Hepatocyte (in vitro differentiated cells): ENCODE results near the gene LBP. TPM values are rescaled to one million over a fixed set of nuclear protein-coding genes. Genes with fewer than 3 reads are reported as not detected.

ENCODE experiments used
- DNase-seq: peaks from one replicate; pipeline ENCODE4 v3.0.0-alpha.2; 2016; ENCODE audit warnings: low spot score
- H2AFZ ChIP-seq: fragments of 200-600 bp; sonication (generic); 2 replicates; pipeline ENCODE4 v1.6.0; 2016; ENCODE audit warnings: antibody characterized with exemption, mild to moderate bottlenecking
- H3K27ac ChIP-seq: fragments of 200-600 bp; sonication (generic); 2 replicates; pipeline ENCODE4 v1.5.1; 2016; ENCODE audit warnings: mild to moderate bottlenecking
- H3K27me3 ChIP-seq: fragments of 200-600 bp; sonication (generic); 2 replicates; pipeline ENCODE4 v1.6.1; 2016
- H3K36me3 ChIP-seq: fragments of 200-600 bp; sonication (generic); replicated peaks from 2 replicates; pipeline ENCODE4 v1.5.1; 2016; ENCODE audit warnings: low read depth; ENCODE audit not compliant: insufficient read depth
- H3K4me1 ChIP-seq: fragments of 200-600 bp; sonication (generic); 2 replicates; pipeline ENCODE4 v1.5.1; 2016; ENCODE audit warnings: mild to moderate bottlenecking, moderate library complexity; ENCODE audit not compliant: insufficient read depth
- H3K4me2 ChIP-seq: fragments of 200-600 bp; sonication (generic); 2 replicates; pipeline ENCODE4 v1.6.0; 2016
- H3K4me3 ChIP-seq: fragments of 200-600 bp; sonication (generic); 2 replicates; pipeline ENCODE4 v1.5.1; 2016; ENCODE audit warnings: mild to moderate bottlenecking
- H3K79me2 ChIP-seq: fragments of 200-600 bp; sonication (generic); 2 replicates; pipeline ENCODE4 v1.6.0; 2017; ENCODE audit warnings: mild to moderate bottlenecking
- H3K9me2 ChIP-seq: fragments of 200-600 bp; sonication (generic); replicated peaks from 2 replicates; pipeline ENCODE4 v1.6.0; 2017; ENCODE audit warnings: mild to moderate bottlenecking; ENCODE audit not compliant: insufficient read depth
- H3K9me3 ChIP-seq: fragments of 200-600 bp; sonication (generic); 2 replicates; pipeline ENCODE4 v1.5.1; 2016; ENCODE audit warnings: low read depth, mild to moderate bottlenecking
- H4K20me1 ChIP-seq: fragments of 200-600 bp; sonication (generic); 2 replicates; pipeline ENCODE4 v1.6.0; 2016; ENCODE audit warnings: mild to moderate bottlenecking; ENCODE audit not compliant: insufficient read depth, poor library complexity, severe bottlenecking
- EZH2 ChIP-seq: fragments of 200-600 bp; sonication (generic); IDR thresholded peaks from 2 replicates; pipeline ENCODE4 v1.6.1; 2016; ENCODE audit warnings: antibody characterized with exemption, mild to moderate bottlenecking, borderline replicate concordance
- EZH2phosphoT487 ChIP-seq: fragments of 200-600 bp; sonication (generic); IDR thresholded peaks from one replicate; pipeline ENCODE4 v1.6.1; 2018; ENCODE audit warnings: antibody characterized with exemption, mild to moderate bottlenecking, low read depth, moderate library complexity; ENCODE audit not compliant: unreplicated experiment, severe bottlenecking
- WGBS: methylation state at CpG from one replicate; pipeline ENCODE4 v1.1.6; 2016; ENCODE audit warnings: low lambda C conversion rate; ENCODE audit errors: missing lambda C conversion rate; 5-methylcytosine and 5-hydroxymethylcytosine counted together
- polyA plus RNA-seq: library from polyadenylated mRNA; unstranded; fragments of >200 nt; fragmentation: Nextera tagmentation; extraction: Ambion mirVana; gene quantifications from 2 replicates; pipeline ENCODE4 v1.2.1, GENCODE V29; 2016
- total RNA-seq: library from RNA; depleted of rRNA; stranded (reverse); fragments of >200 nt; gene quantifications from 2 replicates; pipeline ENCODE4 v1.2.3, GENCODE V29; 2014
- TF ChIP-seq, protein P1 (sequence below): fragments of 200-600 bp; sonication (generic); IDR thresholded peaks from 2 replicates; pipeline ENCODE4 v1.5.1; 2016; ENCODE audit warnings: antibody characterized with exemption, mild to moderate bottlenecking; ENCODE audit not compliant: poor library complexity

LBP gene
- total and polyA plus RNA-seq, 2 experiments from 2014 or later = 57.2 to 71.5 TPM

GRCh38 chr20:38363004-38363747 lies 16.9 kb downstream of the LBP start:
- no peak overlapping the region for H2AFZ ChIP-seq
- H3K9me3 ChIP-seq = no peaks in the 10 kb centered on the region
- no peaks in the 10 kb centered on the region for H4K20me1 ChIP-seq
- no peak overlapping the region for H3K27ac ChIP-seq
- TF ChIP-seq EZH2phosphoT487 = no peak
- no peak for TF ChIP-seq EZH2
- TF ChIP-seq, protein P1, sequence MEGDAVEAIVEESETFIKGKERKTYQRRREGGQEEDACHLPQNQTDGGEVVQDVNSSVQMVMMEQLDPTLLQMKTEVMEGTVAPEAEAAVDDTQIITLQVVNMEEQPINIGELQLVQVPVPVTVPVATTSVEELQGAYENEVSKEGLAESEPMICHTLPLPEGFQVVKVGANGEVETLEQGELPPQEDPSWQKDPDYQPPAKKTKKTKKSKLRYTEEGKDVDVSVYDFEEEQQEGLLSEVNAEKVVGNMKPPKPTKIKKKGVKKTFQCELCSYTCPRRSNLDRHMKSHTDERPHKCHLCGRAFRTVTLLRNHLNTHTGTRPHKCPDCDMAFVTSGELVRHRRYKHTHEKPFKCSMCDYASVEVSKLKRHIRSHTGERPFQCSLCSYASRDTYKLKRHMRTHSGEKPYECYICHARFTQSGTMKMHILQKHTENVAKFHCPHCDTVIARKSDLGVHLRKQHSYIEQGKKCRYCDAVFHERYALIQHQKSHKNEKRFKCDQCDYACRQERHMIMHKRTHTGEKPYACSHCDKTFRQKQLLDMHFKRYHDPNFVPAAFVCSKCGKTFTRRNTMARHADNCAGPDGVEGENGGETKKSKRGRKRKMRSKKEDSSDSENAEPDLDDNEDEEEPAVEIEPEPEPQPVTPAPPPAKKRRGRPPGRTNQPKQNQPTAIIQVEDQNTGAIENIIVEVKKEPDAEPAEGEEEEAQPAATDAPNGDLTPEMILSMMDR = no peak
- H3K4me1 ChIP-seq = no peaks in the 10 kb centered on the region
- H3K4me2 ChIP-seq = no peak overlapping the region
- no peaks in the 10 kb centered on the region for H3K36me3 ChIP-seq
- 93% methylated on average over 8 of the region's 8 CpGs for WGBS
- H3K4me3 ChIP-seq = no peak overlapping the region
- no peaks in the 10 kb centered on the region for H3K9me2 ChIP-seq
- no peak for DNase-seq
- no peaks in the 10 kb centered on the region for H3K79me2 ChIP-seq
- no peaks in the 10 kb centered on the region for H3K27me3 ChIP-seq

GRCh38 chr20:38369389-38369788 lies 23.1 kb downstream of the LBP start:
- Histone ChIP-seq H3K27me3 (no peaks in the 10 kb centered on the region), H3K79me2 (no peaks in the 10 kb centered on the region), H3K36me3 (no peaks in the 10 kb centered on the region), H3K9me3 (no peaks in the 10 kb centered on the region), H3K4me3 (no peak overlapping the region), H3K4me2 (peak overlapping the region; percentile 46), H4K20me1 (no peaks in the 10 kb centered on the region), H3K27ac (no peak overlapping the region), H3K9me2 (no peaks in the 10 kb centered on the region), H3K4me1 (peaks cover 7% of the 10 kb centered on the region), H2AFZ (peak overlapping the region; percentile 22)
- DNase-seq = no peak
- TF ChIP-seq EZH2phosphoT487 (no peak), EZH2 (no peak)
- TF ChIP-seq, protein P1 = no peak
- 40% methylated on average over 2 of the region's 2 CpGs for WGBS

- 86% methylated on average over 5 of the region's 5 CpGs for WGBS
Observed at GRCh38 chr20:38372806-38373205, 26.5 kb downstream of the LBP start.

More at GRCh38 chr20:38372806-38373205, 26.5 kb downstream of the LBP start:
- peak overlapping the region; percentile 41 for H3K27ac ChIP-seq
- H3K36me3 ChIP-seq = no peaks in the 10 kb centered on the region
- TF ChIP-seq EZH2phosphoT487 (no peak), EZH2 (no peak)
- TF ChIP-seq, protein P1 = no peak
- peaks cover 7% of the 10 kb centered on the region for H3K4me1 ChIP-seq
- DNase-seq = no peak
- H3K9me2 ChIP-seq = no peaks in the 10 kb centered on the region
- no peak overlapping the region for H2AFZ ChIP-seq
- H4K20me1 ChIP-seq = no peaks in the 10 kb centered on the region
- no peaks in the 10 kb centered on the region for H3K79me2 ChIP-seq
- H3K27me3 ChIP-seq = no peaks in the 10 kb centered on the region
- H3K9me3 ChIP-seq = no peaks in the 10 kb centered on the region
- no peak overlapping the region for H3K4me3 ChIP-seq
- H3K4me2 ChIP-seq = peak overlapping the region; percentile 44
